GM12873 (cell line): Measurements from ENCODE around the gene ZNF778.

Source experiments
- TF ChIP-seq, protein P1 (sequence below): IDR thresholded peaks from 2 replicates; pipeline ENCODE4 v1.5.1; 2012; ENCODE audit warnings: low read depth, mild to moderate bottlenecking, moderate library complexity, low read length, control low read depth; ENCODE audit not compliant: insufficient read depth; ENCODE audit errors: missing control alignments

The ZNF778 gene

DNA sequence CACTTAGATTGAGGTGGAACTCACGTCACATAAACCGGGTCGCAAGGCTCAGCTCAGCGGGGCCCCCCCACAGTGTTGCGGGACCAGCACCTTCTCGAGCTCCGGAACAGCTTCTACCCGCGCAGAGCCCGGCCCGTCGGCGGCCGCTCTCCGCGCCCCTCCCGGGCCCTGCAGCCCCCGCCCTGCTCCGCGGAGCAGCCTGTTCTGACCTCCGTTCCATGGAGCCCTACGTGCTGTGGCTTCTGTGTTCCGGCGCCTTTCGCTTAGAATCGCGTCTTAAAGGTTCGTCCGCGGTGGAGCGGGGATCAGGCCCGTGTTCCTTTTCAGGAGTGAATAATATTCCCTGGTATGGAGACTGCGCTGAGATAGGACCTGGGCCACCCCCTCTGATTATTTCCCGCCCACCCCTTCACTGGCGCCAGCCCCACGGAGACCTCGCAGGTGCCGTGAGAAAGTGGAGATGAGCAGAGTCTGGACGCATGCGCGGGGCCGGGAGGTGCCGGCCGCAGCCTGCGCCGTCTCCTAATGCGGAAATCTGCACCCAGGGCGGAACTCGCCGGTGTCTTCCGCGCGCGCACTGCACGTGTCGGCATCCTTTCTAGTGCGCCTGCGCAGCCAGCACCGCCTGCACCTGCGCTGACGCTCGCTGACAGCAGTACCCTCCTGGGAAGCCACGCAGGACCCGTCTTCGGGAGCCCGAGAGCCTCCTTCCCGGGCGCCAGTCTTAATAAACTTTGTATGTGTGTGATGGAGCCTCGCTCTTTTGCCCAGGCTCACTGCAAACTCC is 30.9 kb downstream of the ZNF778 start:
- TF ChIP-seq, protein P1, sequence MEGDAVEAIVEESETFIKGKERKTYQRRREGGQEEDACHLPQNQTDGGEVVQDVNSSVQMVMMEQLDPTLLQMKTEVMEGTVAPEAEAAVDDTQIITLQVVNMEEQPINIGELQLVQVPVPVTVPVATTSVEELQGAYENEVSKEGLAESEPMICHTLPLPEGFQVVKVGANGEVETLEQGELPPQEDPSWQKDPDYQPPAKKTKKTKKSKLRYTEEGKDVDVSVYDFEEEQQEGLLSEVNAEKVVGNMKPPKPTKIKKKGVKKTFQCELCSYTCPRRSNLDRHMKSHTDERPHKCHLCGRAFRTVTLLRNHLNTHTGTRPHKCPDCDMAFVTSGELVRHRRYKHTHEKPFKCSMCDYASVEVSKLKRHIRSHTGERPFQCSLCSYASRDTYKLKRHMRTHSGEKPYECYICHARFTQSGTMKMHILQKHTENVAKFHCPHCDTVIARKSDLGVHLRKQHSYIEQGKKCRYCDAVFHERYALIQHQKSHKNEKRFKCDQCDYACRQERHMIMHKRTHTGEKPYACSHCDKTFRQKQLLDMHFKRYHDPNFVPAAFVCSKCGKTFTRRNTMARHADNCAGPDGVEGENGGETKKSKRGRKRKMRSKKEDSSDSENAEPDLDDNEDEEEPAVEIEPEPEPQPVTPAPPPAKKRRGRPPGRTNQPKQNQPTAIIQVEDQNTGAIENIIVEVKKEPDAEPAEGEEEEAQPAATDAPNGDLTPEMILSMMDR, result no peak

DNA sequence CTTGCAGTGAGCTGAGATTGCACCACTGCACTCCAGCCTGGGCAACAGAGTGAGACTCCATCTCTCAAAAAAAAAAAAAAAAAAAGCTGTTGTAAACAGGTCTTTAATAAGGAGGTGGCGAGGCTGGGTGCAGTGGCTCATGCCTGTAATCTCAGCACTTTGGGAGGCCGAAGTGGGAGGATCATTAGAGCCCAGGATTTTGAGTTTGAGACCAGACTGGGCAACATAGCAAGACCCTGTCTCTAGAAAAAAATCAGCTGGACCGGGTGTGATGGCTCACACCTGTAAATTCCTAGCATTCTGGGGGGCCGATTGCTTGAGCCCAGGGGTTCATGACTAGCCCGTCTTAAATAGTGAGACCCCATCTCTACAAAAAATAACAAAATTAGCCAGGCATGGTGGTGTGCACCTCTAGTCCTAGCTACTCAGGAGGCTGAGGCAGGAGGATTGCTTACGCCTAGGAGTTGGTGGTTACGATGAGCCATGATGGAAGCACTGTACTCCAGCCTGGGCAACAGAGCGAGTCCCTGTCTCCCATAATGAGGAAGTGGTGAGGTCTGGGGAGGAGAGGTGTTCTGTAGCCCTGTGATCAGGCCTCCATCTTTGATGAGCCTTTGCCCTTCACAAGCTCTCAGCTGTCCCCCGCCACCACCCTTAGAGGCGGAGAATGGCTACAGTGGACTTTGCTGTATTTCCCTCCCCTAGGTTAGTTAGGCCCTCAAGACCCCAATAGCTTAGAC is 36.2 kb downstream of the ZNF778 start:
- TF ChIP-seq, protein P1, result no peak

DNA sequence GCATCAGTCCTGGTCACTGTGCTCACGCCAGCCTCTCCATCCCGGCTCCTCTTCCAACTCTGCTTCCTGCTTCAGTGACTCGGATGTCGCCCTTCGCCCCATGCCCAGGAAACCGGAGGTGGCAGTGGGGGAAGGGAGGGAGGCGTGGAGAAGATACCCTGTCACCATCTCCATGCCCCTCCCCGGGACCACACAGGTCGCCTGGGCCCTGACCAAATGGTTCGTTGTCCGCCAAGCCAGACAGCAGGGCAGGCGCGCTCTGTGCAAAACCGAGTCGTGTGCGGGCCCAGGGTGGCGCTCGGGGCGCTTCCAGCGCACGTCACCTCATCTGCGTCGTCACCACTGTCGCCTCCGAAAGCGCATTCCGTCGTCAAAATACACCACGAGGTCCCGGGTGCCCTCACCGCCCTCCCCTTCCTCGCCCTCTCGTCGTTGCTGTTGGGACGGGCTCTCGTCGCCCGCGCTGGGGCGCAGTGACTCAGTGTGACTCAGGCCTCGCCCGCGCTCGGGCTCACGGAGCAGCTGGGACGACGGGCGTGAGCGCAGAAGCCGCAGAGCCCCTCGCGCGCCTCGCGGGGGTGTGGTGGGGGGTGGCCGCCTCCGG is 39.2 kb downstream of the ZNF778 start:
- TF ChIP-seq, protein P1, result no peak

DNA sequence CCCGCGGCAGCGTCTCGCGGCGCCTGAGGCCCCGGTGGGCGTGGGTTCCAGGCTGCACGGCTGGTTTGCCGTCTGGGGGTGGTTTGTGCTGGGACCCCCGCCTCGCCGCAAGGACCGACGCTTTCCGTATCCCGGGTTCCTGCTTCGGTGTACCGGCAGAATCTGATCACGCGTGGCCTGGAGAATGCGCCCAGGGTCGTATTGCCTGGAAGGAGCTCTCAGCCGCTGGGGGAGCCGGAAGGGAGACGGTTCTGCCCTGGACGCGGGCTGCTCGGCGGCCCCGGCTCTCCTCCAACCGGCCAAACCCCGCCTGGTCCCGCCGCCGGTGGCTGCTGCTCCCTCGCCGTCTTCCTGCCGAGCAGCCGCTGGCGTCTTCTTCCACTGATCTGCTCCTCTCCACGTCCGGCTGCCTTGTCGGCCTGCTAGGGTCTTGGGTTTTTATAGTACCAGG is 39.8 kb downstream of the ZNF778 start:
- TF ChIP-seq, protein P1, result no peak

DNA sequence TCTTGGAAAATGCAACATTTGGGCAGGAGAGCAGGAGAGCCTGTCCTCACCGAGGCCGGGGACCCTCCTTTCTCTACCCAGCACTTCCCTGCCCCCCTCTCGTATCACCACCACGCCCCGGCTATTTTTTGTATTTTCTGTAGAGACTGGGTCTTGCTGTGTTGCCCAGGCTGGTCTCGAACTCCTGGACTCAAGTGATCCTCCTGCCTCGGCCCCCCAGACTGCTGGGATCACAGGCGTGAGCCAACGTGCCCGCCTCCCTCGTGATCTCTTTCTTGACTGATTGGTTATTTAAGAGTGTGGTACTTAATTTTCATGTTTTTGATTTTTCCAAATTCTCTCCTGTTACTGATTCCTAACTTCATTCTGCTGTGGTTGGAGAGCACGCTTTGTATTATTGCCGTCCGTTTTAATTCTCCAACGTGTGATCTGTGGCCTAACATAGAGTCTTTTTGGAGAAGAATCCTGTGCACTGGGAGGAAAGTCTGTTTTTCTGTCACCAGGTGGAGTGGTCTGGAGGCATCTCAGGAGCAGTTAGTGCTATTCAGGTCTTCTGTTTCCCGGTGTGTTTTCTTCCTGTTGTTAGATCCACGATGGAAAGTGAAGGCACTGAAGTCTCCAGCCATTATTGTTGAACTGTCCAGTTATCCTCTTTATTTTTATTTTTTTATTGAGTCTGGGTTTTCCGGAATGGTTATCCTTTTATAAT is 40.4 kb downstream of the ZNF778 start:
- TF ChIP-seq, protein P1, result no peak

DNA sequence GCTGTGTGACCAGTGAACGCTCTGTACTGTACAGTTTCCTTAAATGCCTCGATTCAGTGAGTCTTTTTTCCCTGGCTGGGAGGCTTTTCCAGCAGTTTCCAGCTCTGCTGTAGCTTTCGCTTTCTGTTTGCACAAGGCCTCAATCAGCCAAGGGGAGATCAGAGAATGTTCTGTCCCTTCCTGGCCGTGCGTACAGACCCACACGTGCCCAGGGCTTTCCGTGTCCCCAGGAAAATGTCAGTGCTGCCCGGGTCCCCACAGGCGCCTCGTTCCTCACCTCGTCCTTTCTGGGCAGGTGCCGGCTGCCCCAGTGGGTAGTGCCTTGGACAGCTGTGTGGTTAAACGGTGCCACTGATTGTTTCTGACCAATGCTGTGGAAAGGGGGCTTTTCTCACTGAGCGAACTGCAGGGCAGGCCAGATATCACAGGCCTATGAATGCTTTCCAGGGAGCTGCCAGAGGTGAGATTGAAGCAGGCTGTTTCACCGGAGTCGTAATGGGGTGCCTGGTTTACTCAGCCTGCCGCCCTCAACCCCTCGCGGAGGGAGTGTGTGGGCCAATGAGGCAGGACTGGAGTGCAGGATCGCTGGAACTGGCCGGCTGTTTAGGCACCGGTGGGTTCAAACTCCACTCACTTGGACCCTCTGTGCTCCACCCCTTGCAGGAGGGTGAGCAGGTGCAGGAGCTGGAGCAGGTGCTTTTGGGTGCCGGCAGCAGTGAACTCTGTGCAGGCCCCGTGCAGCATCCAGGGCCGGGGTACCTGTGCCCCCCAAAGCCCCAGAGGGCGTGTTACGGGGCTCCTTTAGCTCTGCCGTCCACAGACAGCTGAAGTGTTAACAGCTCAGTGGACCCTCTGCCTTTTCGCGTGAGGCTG is 44.4 kb downstream of the ZNF778 start:
- TF ChIP-seq, protein P1, result no peak
